ENCODE data around the gene SLC27A2.

SLC27A2 gene

GRCh38 chr15:50244959-50245624, 63.1 kb downstream of the SLC27A2 start:
- no peak for DNase-seq

- no peak for DNase-seq
Observed at GRCh38 chr15:50246631-50247030, 64.6 kb downstream of the SLC27A2 start.

DNA sequence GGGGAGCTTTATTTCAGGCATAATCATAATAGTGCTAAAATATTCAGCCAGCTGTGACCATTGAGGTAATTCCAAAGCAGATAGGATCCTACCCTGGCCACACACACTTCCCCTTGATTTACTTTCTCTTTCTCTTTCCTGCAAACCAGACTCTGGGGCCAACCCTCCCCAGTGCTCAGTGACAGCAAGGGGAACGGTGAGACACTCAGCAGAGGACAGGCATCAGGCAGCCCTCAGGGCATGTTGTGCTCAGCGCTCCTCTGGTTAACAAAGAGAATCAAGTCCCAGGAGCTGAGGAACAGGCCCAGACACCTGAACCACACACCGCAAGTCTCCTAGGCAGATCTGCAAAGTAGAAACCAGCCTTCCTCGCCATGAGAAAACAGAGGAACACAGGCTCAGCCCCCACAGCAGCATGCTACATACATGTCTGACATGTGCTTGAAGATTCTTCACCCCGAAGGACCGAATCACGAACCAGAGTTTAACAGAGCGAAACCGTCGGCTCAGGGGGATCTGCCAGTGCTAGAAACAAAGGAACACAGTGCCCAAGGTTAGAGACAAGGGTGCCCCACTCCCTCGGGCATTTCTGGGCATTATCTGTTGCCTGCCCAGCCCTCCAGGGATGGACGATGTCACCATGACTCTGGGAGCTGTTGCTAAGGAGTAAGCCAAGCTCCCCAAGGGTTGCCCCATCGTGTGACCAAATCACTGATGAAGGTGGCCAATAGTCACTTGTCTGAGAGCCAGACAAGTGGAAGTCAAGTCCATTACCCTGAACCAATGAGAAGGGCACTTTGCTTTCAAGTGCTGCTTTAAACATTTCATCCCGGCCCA, 66.0 kb downstream of the SLC27A2 start:
- DNase-seq, result peak; percentile 77

- no peak for DNase-seq
Observed at GRCh38 chr15:50248994-50249582, 67.1 kb downstream of the SLC27A2 start.

GRCh38 chr15:50249704-50250103, 67.7 kb downstream of the SLC27A2 start:
- DNase-seq, result no peak

DNA sequence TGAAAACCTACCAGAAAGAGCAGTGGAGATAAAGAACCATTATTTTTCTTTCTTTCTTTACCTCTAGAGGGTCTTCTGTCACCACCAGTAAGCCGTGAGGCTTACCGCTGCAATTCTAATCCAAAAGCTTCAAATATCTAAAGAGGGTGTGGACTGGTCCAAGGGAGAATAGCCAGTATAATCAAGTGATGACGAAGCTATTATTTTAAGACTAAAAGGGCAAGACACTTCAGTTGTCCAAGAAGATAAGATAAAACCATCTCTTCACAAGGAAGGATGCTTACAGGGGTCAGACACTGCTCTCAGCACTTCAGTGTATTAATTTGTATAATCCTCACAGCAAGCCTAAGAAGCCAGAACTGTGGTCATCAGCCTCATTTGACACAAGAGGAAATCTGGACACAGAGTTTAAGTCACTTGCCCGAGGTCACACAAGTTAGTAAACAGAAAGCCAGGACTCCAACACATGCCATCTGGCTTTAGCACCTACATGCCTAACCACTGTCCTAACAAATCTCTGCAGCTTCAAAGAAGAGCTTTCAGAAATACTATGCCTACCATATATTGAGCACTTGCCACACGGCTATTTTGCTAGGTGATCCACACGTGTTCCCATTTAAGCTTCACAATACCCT, 68.9 kb downstream of the SLC27A2 start:
- no peak for DNase-seq

DNA sequence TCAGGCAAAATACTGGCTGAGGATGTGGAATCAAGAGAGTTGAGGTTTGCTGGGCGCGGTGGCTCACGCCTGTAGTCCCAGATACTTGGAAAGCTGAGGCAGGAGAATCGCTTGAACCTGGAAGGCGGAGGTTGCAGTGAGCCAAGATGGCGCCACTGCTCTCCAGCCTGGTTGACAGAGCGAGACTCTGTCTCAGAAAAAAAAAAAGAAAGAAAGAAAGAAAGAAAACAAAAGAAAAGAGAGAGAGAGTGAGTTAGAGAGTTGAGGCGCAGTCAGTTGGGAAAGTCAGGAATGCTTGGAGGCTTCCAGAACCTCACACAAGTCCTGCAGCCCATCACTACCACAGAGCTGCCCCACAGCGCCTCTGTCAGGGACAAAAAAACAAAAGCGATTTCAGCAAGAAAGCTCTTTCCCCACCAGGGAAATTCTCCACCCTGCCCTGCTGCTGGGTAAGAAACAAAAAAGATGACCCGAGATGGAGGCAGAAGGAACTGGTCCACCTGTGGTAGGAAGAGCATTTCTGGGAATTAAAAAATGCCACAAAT, 69.7 kb downstream of the SLC27A2 start:
- DNase-seq, result no peak

GRCh38 chr15:50252556-50252955, 70.6 kb downstream of the SLC27A2 start:
- DNase-seq, result no peak

GRCh38 chr15:50256188-50257041, 74.4 kb downstream of the SLC27A2 start:
- no peak for DNase-seq

DNA sequence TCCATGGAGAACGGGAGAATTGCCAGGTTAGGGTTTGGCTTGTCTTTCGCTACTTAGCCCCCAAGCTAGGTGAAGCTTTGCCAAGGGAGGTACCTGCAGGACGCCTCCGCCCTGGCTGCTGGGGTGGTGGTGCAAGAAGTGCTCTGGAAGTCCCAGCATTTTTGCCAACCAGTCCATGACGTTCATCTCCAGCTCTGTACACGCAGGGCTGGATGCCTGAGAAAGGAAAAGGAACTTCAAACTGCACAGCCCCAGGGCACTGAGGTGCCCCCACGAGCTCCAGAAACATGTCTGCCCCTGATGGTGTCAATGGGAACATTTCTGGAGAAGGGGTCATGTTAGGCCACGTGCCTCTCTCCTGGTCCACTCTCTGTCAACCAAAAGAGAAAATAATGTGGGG, 75.3 kb downstream of the SLC27A2 start:
- no peak for DNase-seq

DNA sequence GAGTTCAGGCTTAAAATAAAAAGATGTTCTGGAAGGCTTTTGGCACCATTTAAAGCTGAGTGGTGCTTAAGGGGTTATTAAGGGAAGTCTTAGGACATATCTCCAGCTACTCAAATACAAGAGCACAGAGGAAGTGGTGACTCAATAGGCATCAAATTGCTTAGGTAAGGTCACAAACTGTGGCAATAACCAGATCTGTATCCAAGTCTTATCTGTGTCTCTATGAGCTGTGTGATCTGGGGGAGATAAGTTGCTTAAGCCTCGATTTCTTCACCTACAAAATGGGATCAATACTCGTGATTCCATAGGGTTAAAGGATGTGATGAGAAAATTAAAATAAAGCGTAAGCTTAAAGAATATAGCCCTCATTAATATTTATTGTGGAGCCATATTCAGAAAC, 75.9 kb downstream of the SLC27A2 start:
- DNase-seq, result no peak

DNA sequence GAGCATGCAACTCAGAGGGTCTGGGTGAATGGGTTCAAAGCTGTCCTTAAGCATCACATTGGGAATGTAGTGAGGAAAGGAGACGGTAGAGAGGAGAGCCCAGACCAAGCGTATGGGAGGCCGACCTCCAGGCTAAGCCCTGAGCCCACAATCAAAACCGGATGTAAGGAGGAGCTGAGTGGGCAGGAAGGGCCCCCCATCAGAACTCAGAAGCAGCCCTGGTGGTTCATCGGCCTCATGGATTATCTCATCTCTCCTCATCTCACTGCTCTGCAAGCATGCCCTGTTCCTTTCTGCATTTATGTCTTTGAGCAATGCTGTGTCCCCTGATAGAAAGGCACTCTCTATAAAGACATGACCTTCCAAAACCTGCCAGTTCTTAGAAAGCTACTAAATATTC, 77.3 kb downstream of the SLC27A2 start:
- DNase-seq, result no peak

- DNase-seq, result no peak
Observed at GRCh38 chr15:50260969-50261496, 79.0 kb downstream of the SLC27A2 start.

DNA sequence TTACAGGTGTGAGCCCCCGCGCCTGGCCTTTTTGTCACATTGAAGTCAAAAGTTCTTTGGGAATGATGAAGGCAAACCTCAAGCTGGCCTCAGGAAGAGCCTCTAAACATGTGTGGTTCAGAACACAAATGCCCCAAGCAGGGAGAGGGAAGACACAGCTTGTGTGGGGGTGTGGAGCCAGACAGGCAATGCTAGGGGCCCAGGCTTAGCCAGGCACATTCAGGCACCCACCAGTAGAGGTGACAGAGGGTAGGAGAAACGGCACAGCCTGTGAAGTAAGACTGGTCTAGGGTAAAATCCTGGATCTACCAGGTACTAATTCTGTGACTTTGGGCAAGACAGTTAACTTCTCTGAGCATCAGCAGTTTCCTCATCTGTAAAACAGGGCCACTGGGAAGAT, 80.0 kb downstream of the SLC27A2 start:
- DNase-seq, result no peak

DNA sequence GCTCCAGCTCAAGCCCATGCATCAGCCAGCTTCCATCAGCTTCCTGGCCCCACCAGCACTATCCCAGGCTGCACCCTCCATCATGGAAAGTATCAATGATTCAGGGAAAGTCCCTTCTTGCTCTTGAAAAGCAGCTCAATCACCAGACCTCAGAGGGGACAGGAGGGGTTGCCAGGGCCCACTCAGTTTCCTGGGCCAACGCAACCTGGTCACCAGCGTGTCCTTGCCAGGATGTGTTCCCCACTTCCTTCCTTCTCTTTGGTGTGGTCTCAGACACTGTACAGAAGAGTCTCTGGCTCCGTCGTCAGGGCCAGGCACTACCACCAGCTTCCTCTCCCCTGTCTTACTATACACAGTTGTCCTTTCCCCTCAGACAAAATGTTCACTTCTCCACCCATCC, 80.5 kb downstream of the SLC27A2 start:
- peak; percentile 75 for DNase-seq

GRCh38 chr15:50265620-50266019, 83.6 kb downstream of the SLC27A2 start, which contains the start of gene HDC:
Gene HDC (minus strand): TSS chr15:50265726. CDS start chr15:50265623, 103 bp downstream.
- DNase-seq, result no peak

- no peak for DNase-seq
Observed at GRCh38 chr15:50267577-50267976, 85.6 kb downstream of the SLC27A2 start.

GRCh38 chr15:50275091-50275490, 93.1 kb downstream of the SLC27A2 start:
- no peak for DNase-seq

GRCh38 chr15:50275908-50276307, 93.9 kb downstream of the SLC27A2 start:
- DNase-seq, result no peak

GRCh38 chr15:50277370-50277769, 95.4 kb downstream of the SLC27A2 start:
- no peak for DNase-seq

DNA sequence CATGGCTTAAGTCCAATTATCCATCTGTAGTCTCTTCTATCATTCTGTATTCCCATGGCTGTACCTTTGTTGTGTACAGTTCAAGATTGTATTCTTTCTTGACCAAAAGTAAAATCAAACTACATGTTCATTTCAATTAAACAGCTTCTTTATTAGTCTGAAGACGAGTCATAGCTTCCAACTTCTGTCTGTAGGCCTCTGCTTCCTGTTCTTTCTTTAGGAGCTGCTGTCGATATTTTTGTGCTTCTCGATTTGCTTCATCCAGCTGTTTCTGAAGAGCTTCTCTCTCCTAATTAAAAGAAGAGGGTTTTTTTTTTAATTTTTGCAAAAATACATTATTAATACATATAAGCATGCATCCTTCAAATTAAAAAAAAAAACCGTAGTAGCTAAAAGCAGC, 96.5 kb downstream of the SLC27A2 start:
- no peak for DNase-seq

GRCh38 chr15:50280271-50280670, 98.3 kb downstream of the SLC27A2 start:
- DNase-seq, result no peak
